Ascending aorta (tissue), 2 donors: ENCODE measurements around the gene SHLD1. TPM values are rescaled to one million over a fixed set of nuclear protein-coding genes. Genes with fewer than 3 reads are reported as not detected.

Source experiments
- DNase-seq, 2 donors: peaks; one replicate each; pipeline ENCODE4 v3.0.0-alpha.2; 2019; ENCODE audit warnings: low spot score in 2 of 2
- H3K27ac ChIP-seq, 2 donors: fragments of 200-600 bp; sonication (generic); one replicate each; pipeline ENCODE4 v1.5.1; 2016 to 2017; ENCODE audit warnings: mild to moderate bottlenecking in 1 of 2
- H3K27me3 ChIP-seq: fragments of 200-600 bp; sonication (generic); one replicate; pipeline ENCODE4 v1.5.1; 2017
- H3K36me3 ChIP-seq, 2 donors: fragments of 200-600 bp; sonication (generic); one replicate each; pipeline ENCODE4 v1.5.1; 2016
- H3K4me1 ChIP-seq, 2 donors: fragments of 200-600 bp; sonication (generic); one replicate each; pipeline ENCODE4 v1.5.1; 2016 to 2017; ENCODE audit warnings: mild to moderate bottlenecking in 1 of 2
- H3K4me3 ChIP-seq, 2 donors: fragments of 200-600 bp; sonication (generic); one replicate each; pipeline ENCODE4 v1.5.1; 2016 to 2017; ENCODE audit warnings: mild to moderate bottlenecking in 1 of 2
- H3K9me3 ChIP-seq, 2 donors: fragments of 200-600 bp; sonication (generic); one replicate each; pipeline ENCODE4 v1.5.1; 2016
- CTCF ChIP-seq, 3 experiments: fragments of 200-600 bp in 2 of 3; fragments of 450-650 bp in 1 of 3; sonication (generic) in 2 of 3; IDR thresholded peaks; one replicate each; pipeline ENCODE4 v1.5.1; 2016 to 2019; ENCODE audit warnings: antibody characterized with exemption in 3 of 3, mild to moderate bottlenecking in 1 of 3, moderate library complexity in 1 of 3
- intact Hi-C: fragments of 100-400 bp; cut with DNase I; formaldehyde crosslinking; loops from one replicate; pipeline ENCODE4 v1.15.1; 2023
- total RNA-seq: library from RNA; depleted of rRNA; stranded (reverse); fragments of >200 nt; gene quantifications from one replicate; pipeline ENCODE4 v1.1.0, GENCODE V29; 2016

The SHLD1 gene
- total RNA-seq, 1 donor from 2014 or later: not detected

- peaks cover 0 to 6% of the 10 kb centered on the region in 2 donors for H3K4me1 ChIP-seq
- intact Hi-C loops: no loop called here
- H3K4me3 ChIP-seq: peak overlapping the region in 1 of 2 donors; percentile 61
- no peaks in the 10 kb centered on the region for H3K9me3 ChIP-seq
- no peaks in the 10 kb centered on the region for H3K27me3 ChIP-seq
- TF ChIP-seq CTCF (IDR thresholded peaks at IDR 0.05): no peak
- DNase-seq: no peak
- H3K27ac ChIP-seq: no peak overlapping the region
- no peaks in the 10 kb centered on the region for H3K36me3 ChIP-seq
Measured at GRCh38 chr20:5751856-5752255, 1.7 kb downstream of the SHLD1 start.

GRCh38 chr20:5753814-5754213 is 3.6 kb downstream of the SHLD1 start:
- Histone ChIP-seq H3K36me3 (no peaks in the 10 kb centered on the region), H3K27me3 (no peaks in the 10 kb centered on the region), H3K27ac (no peak overlapping the region), H3K4me1 (peaks cover 0 to 6% of the 10 kb centered on the region in 2 donors), H3K4me3 (no peak overlapping the region), H3K9me3 (no peaks in the 10 kb centered on the region)
- DNase-seq: no peak
- no peak for TF ChIP-seq CTCF (IDR thresholded peaks at IDR 0.05)
- intact Hi-C loops: no loop called here

GRCh38 chr20:5757949-5758348 is 7.7 kb downstream of the SHLD1 start:
- Histone ChIP-seq H3K36me3 (peaks cover 0 to 3% of the 10 kb centered on the region in 2 donors), H3K27ac (no peak overlapping the region), H3K4me1 (no peaks in the 10 kb centered on the region), H3K9me3 (no peaks in the 10 kb centered on the region), H3K4me3 (no peak overlapping the region), H3K27me3 (no peaks in the 10 kb centered on the region)
- no peak for DNase-seq
- TF ChIP-seq CTCF (IDR thresholded peaks at IDR 0.05): no peak
- intact Hi-C loops: no loop called here

- Histone ChIP-seq H3K4me1 (no peaks in the 10 kb centered on the region), H3K9me3 (no peaks in the 10 kb centered on the region), H3K4me3 (no peak overlapping the region), H3K27ac (no peak overlapping the region), H3K27me3 (no peaks in the 10 kb centered on the region), H3K36me3 (no peaks in the 10 kb centered on the region)
- TF ChIP-seq CTCF (IDR thresholded peaks at IDR 0.05): no peak
- no peak for DNase-seq
- intact Hi-C loops: no loop called here
Measured at GRCh38 chr20:5766085-5766764, 16.0 kb downstream of the SHLD1 start.

GRCh38 chr20:5767493-5768098 is 17.4 kb downstream of the SHLD1 start:
- Histone ChIP-seq H3K27ac (no peak overlapping the region), H3K4me3 (no peak overlapping the region)

More at GRCh38 chr20:5767493-5768098, 17.4 kb downstream of the SHLD1 start:
- H3K4me1 ChIP-seq: no peaks in the 10 kb centered on the region
- no peak for DNase-seq
- H3K9me3 ChIP-seq: no peaks in the 10 kb centered on the region
- intact Hi-C loops: no loop called here
- no peaks in the 10 kb centered on the region for H3K27me3 ChIP-seq
- TF ChIP-seq CTCF (IDR thresholded peaks at IDR 0.05): no peak
- H3K36me3 ChIP-seq: no peaks in the 10 kb centered on the region
